Loucy (cell line): ENCODE measurements around the gene MYOC.
"Not testable (repeated sequence)": the region's sequence is repeated elsewhere in the genome, so short reads cannot be mapped to it uniquely, and the experiment has no call there.

Experiments used
- H2AFZ ChIP-seq: fragments of 200-600 bp; sonication (generic); 2 replicates; pipeline ENCODE4 v1.6.0; 2016; ENCODE audit warnings: antibody characterized with exemption, mild to moderate bottlenecking, low read length, moderate library complexity
- H3F3A ChIP-seq: fragments of 200-600 bp; 2 replicates; pipeline ENCODE4 v1.6.0; 2016; ENCODE audit warnings: antibody characterized with exemption, low read depth, mild to moderate bottlenecking
- H3K27me3 ChIP-seq: fragments of 200-600 bp; sonication (generic); 2 replicates; pipeline ENCODE4 v1.6.1; 2014; ENCODE audit warnings: low read length, mild to moderate bottlenecking; ENCODE audit not compliant: insufficient read depth, poor library complexity, severe bottlenecking
- H3K36me3 ChIP-seq: fragments of 200-600 bp; sonication (generic); 2 replicates; pipeline ENCODE4 v1.6.1; 2016; ENCODE audit warnings: low read length; ENCODE audit not compliant: insufficient read depth
- H3K4me1 ChIP-seq: fragments of 200-600 bp; sonication (generic); 2 replicates; pipeline ENCODE4 v1.5.1; 2014; ENCODE audit warnings: low read length, mild to moderate bottlenecking; ENCODE audit not compliant: insufficient read depth, poor library complexity, severe bottlenecking
- H3K4me2 ChIP-seq: fragments of 200-600 bp; sonication (generic); 2 replicates; pipeline ENCODE4 v1.6.0; 2014; ENCODE audit warnings: antibody characterized with exemption, low read length, low read depth, mild to moderate bottlenecking; ENCODE audit not compliant: poor library complexity, severe bottlenecking
- H3K4me3 ChIP-seq: fragments of 200-600 bp; sonication (generic); 2 replicates; pipeline ENCODE4 v1.5.1; 2014; ENCODE audit warnings: low read length, mild to moderate bottlenecking, mixed read lengths; ENCODE audit not compliant: poor library complexity, severe bottlenecking
- H3K79me2 ChIP-seq: fragments of 200-600 bp; sonication (generic); 2 replicates; pipeline ENCODE4 v1.6.1; 2014; ENCODE audit warnings: low read length; ENCODE audit not compliant: insufficient read depth
- H3K9ac ChIP-seq: fragments of 200-600 bp; sonication (generic); 2 replicates; pipeline ENCODE4 v1.6.0; 2014; ENCODE audit warnings: mild to moderate bottlenecking, low read depth, low read length, moderate library complexity; ENCODE audit not compliant: poor library complexity, severe bottlenecking
- H3K9me2 ChIP-seq: fragments of 200-600 bp; sonication (generic); replicated peaks from 2 replicates; pipeline ENCODE4 v1.6.1; 2016; ENCODE audit warnings: low read depth, low read length, mixed read lengths
- H3K9me3 ChIP-seq: fragments of 200-600 bp; sonication (generic); 2 replicates; pipeline ENCODE4 v1.6.1; 2014; ENCODE audit warnings: mild to moderate bottlenecking, antibody characterized with exemption, low read length, low read depth; ENCODE audit not compliant: insufficient read depth
- H4K20me1 ChIP-seq: fragments of 200-600 bp; sonication (generic); 2 replicates; pipeline ENCODE4 v1.6.0; 2014; ENCODE audit warnings: antibody characterized with exemption, low read length, mild to moderate bottlenecking; ENCODE audit not compliant: insufficient read depth, poor library complexity, severe bottlenecking
- CTCF ChIP-seq: fragments of 200-600 bp; sonication (generic); conservative IDR thresholded peaks from 2 replicates; pipeline ENCODE4 v1.5.1; 2014; ENCODE audit warnings: mild to moderate bottlenecking, antibody characterized with exemption, low read length
- EZH2phosphoT487 ChIP-seq: fragments of 200-600 bp; IDR thresholded peaks from 2 replicates; pipeline ENCODE4 v1.6.1; 2018; ENCODE audit warnings: antibody characterized with exemption, mild to moderate bottlenecking, moderate library complexity, borderline replicate concordance

The MYOC gene

GRCh38 chr1:171600862-171601261, 51.6 kb downstream of the MYOC start:
- Histone ChIP-seq H3K27me3 (no peaks in the 10 kb centered on the region), H3K9me3 (no peaks in the 10 kb centered on the region), H3K79me2 (no peaks in the 10 kb centered on the region), H3K4me1 (no peaks in the 10 kb centered on the region), H3K4me2 (no peak overlapping the region), H4K20me1 (no peaks in the 10 kb centered on the region), H3K4me3 (no peak overlapping the region), H3F3A (no peaks in the 10 kb centered on the region), H3K9ac (no peak overlapping the region), H2AFZ (no peak overlapping the region), H3K9me2 (no peaks in the 10 kb centered on the region), H3K36me3 (no peaks in the 10 kb centered on the region)
- TF ChIP-seq EZH2phosphoT487 (no peak), CTCF (no peak)

- H3K4me1 ChIP-seq, H3F3A ChIP-seq, H3K27me3 ChIP-seq, H3K9me2 ChIP-seq, H3K9me3 ChIP-seq, H3K79me2 ChIP-seq, H4K20me1 ChIP-seq, H2AFZ ChIP-seq, H3K36me3 ChIP-seq, H3K4me3 ChIP-seq, H3K9ac ChIP-seq, H3K4me2 ChIP-seq: not testable (repeated sequence)
Observed at GRCh38 chr1:171600310-171600709, 52.2 kb downstream of the MYOC start.

GRCh38 chr1:171597203-171597602, 55.3 kb downstream of the MYOC start:
- H3K79me2 ChIP-seq: no peaks in the 10 kb centered on the region
- no peak overlapping the region for H3K4me3 ChIP-seq
- no peak overlapping the region for H3K4me2 ChIP-seq
- no peak overlapping the region for H3K9ac ChIP-seq
- no peaks in the 10 kb centered on the region for H3K9me2 ChIP-seq
- H4K20me1 ChIP-seq: no peaks in the 10 kb centered on the region
- no peak overlapping the region for H2AFZ ChIP-seq
- H3K9me3 ChIP-seq: no peaks in the 10 kb centered on the region
- no peaks in the 10 kb centered on the region for H3K27me3 ChIP-seq
- H3K4me1 ChIP-seq: no peaks in the 10 kb centered on the region
- no peaks in the 10 kb centered on the region for H3F3A ChIP-seq
- H3K36me3 ChIP-seq: peaks cover 12% of the 10 kb centered on the region; the same call in 1 of the 2 replicates
- no peak for TF ChIP-seq EZH2phosphoT487
- no peak for TF ChIP-seq CTCF

- no peak overlapping the region for H3K9ac ChIP-seq
- no peak overlapping the region for H3K4me2 ChIP-seq
- no peaks in the 10 kb centered on the region for H3F3A ChIP-seq
Observed at GRCh38 chr1:171596705-171597104, 55.8 kb downstream of the MYOC start.

More at GRCh38 chr1:171596705-171597104, 55.8 kb downstream of the MYOC start:
- no peaks in the 10 kb centered on the region for H3K4me1 ChIP-seq
- H3K36me3 ChIP-seq: peaks cover 17% of the 10 kb centered on the region; the same call in 1 of the 2 replicates
- H2AFZ ChIP-seq: no peak overlapping the region
- TF ChIP-seq CTCF: no peak
- no peak for TF ChIP-seq EZH2phosphoT487
- H3K9me2 ChIP-seq: no peaks in the 10 kb centered on the region
- H3K9me3 ChIP-seq: no peaks in the 10 kb centered on the region
- H3K4me3 ChIP-seq: no peak overlapping the region
- no peaks in the 10 kb centered on the region for H3K27me3 ChIP-seq
- no peaks in the 10 kb centered on the region for H3K79me2 ChIP-seq
- no peaks in the 10 kb centered on the region for H4K20me1 ChIP-seq
